Measurements from ENCODE around the gene ESCO1. TPM values are rescaled to one million over a fixed set of nuclear protein-coding genes. Genes with fewer than 3 reads are reported as not detected.

ESCO1 gene
- total RNA-seq, 1 experiment from 2014 or later: 10.8 TPM

- ChIA-PET CTCF (no interaction called here), POLR2A (ENCODE audit: unreplicated experiment) (no interaction called here)
- intact Hi-C loops (cut with micrococcal nuclease; ENCODE audit: unreplicated experiment): no loop called here
- H3K27ac ChIP-seq: no peak overlapping the region
- H3K4me1 ChIP-seq (replicated peaks; ENCODE audit: insufficient read depth): no peaks in the 10 kb centered on the region; the same call in 1 of the 2 replicates
- no TSS peak for BruUV-seq (replicated peaks)
- no peaks in the 10 kb centered on the region for H3F3A ChIP-seq (ENCODE audit: insufficient read depth, low read depth)
- no peak overlapping the region for H3K4me2 ChIP-seq
- DNase-seq: no peak
- H3K4me3 ChIP-seq: no peak overlapping the region
- H3K36me3 ChIP-seq (ENCODE audit: low read depth): no peaks in the 10 kb centered on the region
- no peaks in the 10 kb centered on the region for H3K9me3 ChIP-seq (ENCODE audit: insufficient read depth, low read depth)
- no peaks in the 10 kb centered on the region for H3K79me2 ChIP-seq (ENCODE audit: low read depth)
- no peak overlapping the region for H2AFZ ChIP-seq
- H4K20me1 ChIP-seq (ENCODE audit: insufficient read depth): no peaks in the 10 kb centered on the region
- no peaks in the 10 kb centered on the region for H3K9me2 ChIP-seq (ENCODE audit: insufficient read depth)
- TF ChIP-seq CTCF (conservative IDR thresholded peaks at IDR 0.05) (no peak), EZH2 (IDR thresholded peaks at IDR 0.05; ENCODE audit: low read depth) (no peak)
- H3K27me3 ChIP-seq (ENCODE audit: insufficient read depth, low read depth): no peaks in the 10 kb centered on the region
These were observed 120.8 kb downstream of the ESCO1 start for GRCh38 chr18:21479721-21480120.

Other genes with a start within 250 kb of the ESCO1 start
- 56.0 and 57.6 TPM in 2 replicates for gene SNRPD1, start 11.6 kb upstream of the ESCO1 start, total RNA-seq (2021)
- 23.4 and 33.7 TPM in 2 replicates for gene ABHD3, start 104.1 kb upstream of the ESCO1 start, total RNA-seq (2021)
- gene MIB1, start 140.1 kb upstream of the ESCO1 start, total RNA-seq (2021): 40.1 and 40.3 TPM in 2 replicates

Data from PC-9 (cell line).